COR-L47 (cell line): ENCODE results near the gene COL27A1.
"Not testable (repeated sequence)": the region's sequence is repeated elsewhere in the genome, so short reads cannot be mapped to it uniquely, and the experiment has no call there.

ENCODE experiments used
- DNase-seq: peaks from one replicate; lab custom pipeline; 2025; lab: John Stamatoyannopoulos, UW

Gene COL27A1

GRCh38 chr9:114123031-114123977 is 32.0 kb upstream of the COL27A1 start:
- DNase-seq, result no peak

GRCh38 chr9:114124138-114124537 is 31.2 kb upstream of the COL27A1 start:
- no peak for DNase-seq

GRCh38 chr9:114124666-114125475 is 30.5 kb upstream of the COL27A1 start:
- no peak for DNase-seq

GRCh38 chr9:114125476-114126013 is 29.8 kb upstream of the COL27A1 start:
- no peak for DNase-seq

GRCh38 chr9:114126247-114127060 is 28.9 kb upstream of the COL27A1 start:
- DNase-seq, result no peak

GRCh38 chr9:114128759-114129158 is 26.6 kb upstream of the COL27A1 start:
- not testable (repeated sequence) for DNase-seq

GRCh38 chr9:114130141-114130540 is 25.2 kb upstream of the COL27A1 start:
- no peak for DNase-seq

GRCh38 chr9:114130624-114131277 is 24.6 kb upstream of the COL27A1 start:
- no peak for DNase-seq

- no peak for DNase-seq
Measured at GRCh38 chr9:114131808-114132549, 23.4 kb upstream of the COL27A1 start.

- DNase-seq, result no peak
Measured at GRCh38 chr9:114132550-114132918, 22.8 kb upstream of the COL27A1 start.

- DNase-seq, result no peak
Measured at GRCh38 chr9:114134827-114135396, 20.4 kb upstream of the COL27A1 start.

- no peak for DNase-seq
Measured at GRCh38 chr9:114137831-114138230, 17.5 kb upstream of the COL27A1 start.

- DNase-seq, result no peak
Measured at GRCh38 chr9:114138552-114138971, 16.8 kb upstream of the COL27A1 start.

- no peak for DNase-seq
Measured at GRCh38 chr9:114139071-114139470, 16.3 kb upstream of the COL27A1 start.

GRCh38 chr9:114140401-114140800 is 14.9 kb upstream of the COL27A1 start:
- DNase-seq, result no peak

GRCh38 chr9:114140850-114141249 is 14.5 kb upstream of the COL27A1 start:
- DNase-seq, result no peak

- DNase-seq, result no peak
Measured at GRCh38 chr9:114141553-114142402, 13.6 kb upstream of the COL27A1 start.

- no peak for DNase-seq
Measured at GRCh38 chr9:114143234-114143633, 12.1 kb upstream of the COL27A1 start.

- no peak for DNase-seq
Measured at GRCh38 chr9:114146735-114147134, 8.6 kb upstream of the COL27A1 start.
